Body of pancreas (tissue), 4 donors: Measurements from ENCODE around the gene PA2G4. TPM values are rescaled to one million over a fixed set of nuclear protein-coding genes. Genes with fewer than 3 reads are reported as not detected.
"Not testable (repeated sequence)": the region's sequence is repeated elsewhere in the genome, so short reads cannot be mapped to it uniquely, and the experiment has no call there.

ENCODE experiments used
- ATAC-seq: fragments of 150-250 bp; one replicate; pipeline ENCODE4 v1.9.1; 2016
- DNase-seq, 4 donors: peaks; one replicate each; pipeline ENCODE4 v3.0.0-alpha.2; 2019
- H3K27ac ChIP-seq, 4 donors: fragments of 200-600 bp; sonication (generic); 1 replicate in 3 of 4; 2 replicates in 1 of 4; pipeline versions ENCODE4 v1.5.1 to v1.6.1; 2016 to 2019; ENCODE audit warnings: mild to moderate bottlenecking in 1 of 4, mixed read lengths in 1 of 4, moderate library complexity in 1 of 4
- H3K27me3 ChIP-seq, 2 donors: fragments of 200-600 bp; sonication (generic); one replicate each; pipeline ENCODE4 v1.6.0; 2016; ENCODE audit warnings: mild to moderate bottlenecking in 1 of 2
- H3K36me3 ChIP-seq, 2 donors: fragments of 200-600 bp; sonication (generic); replicated peaks in 1 of 2; 2 replicates each; pipeline ENCODE4 v1.5.1; 2016; ENCODE audit warnings: low read depth in 2 of 2; ENCODE audit not compliant: insufficient read depth in 1 of 2
- H3K4me1 ChIP-seq: fragments of 200-600 bp; sonication (generic); one replicate; pipeline ENCODE4 v1.6.0; 2016
- H3K4me3 ChIP-seq, 2 donors: fragments of 200-600 bp; sonication (generic); 1 replicate in 1 of 2; 2 replicates in 1 of 2; pipeline ENCODE4 v1.5.1; 2016 to 2019
- H3K9me3 ChIP-seq, 3 donors: fragments of 200-600 bp; sonication (generic); 1 replicate in 2 of 3; 2 replicates in 1 of 3; pipeline ENCODE4 v1.5.1; 2016
- CTCF ChIP-seq, 7 experiments: fragments of 450-650 bp in 4 of 7; fragments of 200-600 bp in 3 of 7; sonication (generic) in 3 of 7; IDR thresholded peaks; one replicate each; pipeline ENCODE4 v1.5.1; 2016 to 2019; ENCODE audit warnings: antibody characterized with exemption in 7 of 7
- POLR2A ChIP-seq, 3 donors: fragments of 450-650 bp; IDR thresholded peaks; one replicate each; pipeline ENCODE4 v1.6.1; 2016; ENCODE audit warnings: antibody characterized with exemption in 3 of 3, mild to moderate bottlenecking in 2 of 3
- WGBS, 2 donors: methylation state at CpG; one replicate each; pipeline ENCODE4 v1.1.5; 2017; 5-methylcytosine and 5-hydroxymethylcytosine counted together
- intact Hi-C: fragments of 100-400 bp; cut with DNase I; formaldehyde crosslinking; loops from one replicate; pipeline ENCODE4 v1.15.1; 2023
- total RNA-seq, 2 donors: library from RNA; depleted of rRNA; stranded (reverse); fragments of >200 nt; gene quantifications; one replicate each; pipeline ENCODE4 v1.1.0, GENCODE V29; 2016

The PA2G4 gene
- total RNA-seq: 100 to 1,000 TPM in 1 of 2 donors, 10 to 100 TPM in 1; 49.4 to 107 TPM

- DNase-seq (peak; percentile 97 to 99 (median 98)), ATAC-seq (peak; percentile 97)
- intact Hi-C loops: no loop called here
- Histone ChIP-seq H3K9me3 (no peaks in the 10 kb centered on the region), H3K4me3 (peak within 1 kb of the TSS; percentile 73 to 81), H3K27me3 (no peaks in the 10 kb centered on the region), H3K27ac (peak within 1 kb of the TSS; percentile 78 to 85 (median 82)), H3K36me3 (peaks cover 0 to 25% of the 10 kb centered on the region in 2 donors), H3K4me1 (peaks cover 24% of the 10 kb centered on the region)
- WGBS, 2 donors: 1 to 2% methylated on average over 30 to 60 of the region's 60 CpGs
- peak in 2 of 7 experiments; percentile 21 for TF ChIP-seq CTCF (IDR thresholded peaks at IDR 0.05)
- peak; percentile 84 to 98 (median 97) for TF ChIP-seq POLR2A (IDR thresholded peaks at IDR 0.05)
Observed at GRCh38 chr12:56104109-56104814, at the start of gene PA2G4. Gene PA2G4, plus strand, starts transcription at chr12:56104559. Its CDS starts 179 bp downstream, at chr12:56104738.

GRCh38 chr12:56059964-56060363 lies 44.4 kb upstream of the PA2G4 start:
- 89 to 91% methylated on average over 6 to 8 of the region's 8 CpGs for WGBS, 2 donors
- H3K27me3 ChIP-seq, DNase-seq, H3K27ac ChIP-seq, H3K36me3 ChIP-seq, H3K4me1 ChIP-seq, intact Hi-C loops, H3K9me3 ChIP-seq, H3K4me3 ChIP-seq, ATAC-seq: not testable (repeated sequence)

- H3K27ac ChIP-seq: no peak overlapping the region
- ATAC-seq (no peak), DNase-seq (no peak)
- H3K4me3 ChIP-seq: no peak overlapping the region
- WGBS, 2 donors: 57 to 66% methylated on average over 4 to 5 of the region's 5 CpGs
- no peak for TF ChIP-seq POLR2A (IDR thresholded peaks at IDR 0.05)
- no peak for TF ChIP-seq CTCF (IDR thresholded peaks at IDR 0.05)
- no peaks in the 10 kb centered on the region for H3K9me3 ChIP-seq
- no peaks in the 10 kb centered on the region for H3K36me3 ChIP-seq
- no peaks in the 10 kb centered on the region for H3K27me3 ChIP-seq
- H3K4me1 ChIP-seq: no peaks in the 10 kb centered on the region
- intact Hi-C loops: no loop called here
Observed at GRCh38 chr12:56061982-56062381, 42.4 kb upstream of the PA2G4 start.

- H3K27me3 ChIP-seq: no peaks in the 10 kb centered on the region
- intact Hi-C loops: no loop called here
- H3K4me3 ChIP-seq: no peak overlapping the region
- no peak overlapping the region for H3K27ac ChIP-seq
- no peak for DNase-seq
- no peak for TF ChIP-seq CTCF (IDR thresholded peaks at IDR 0.05)
- TF ChIP-seq POLR2A (IDR thresholded peaks at IDR 0.05): no peak
- no peaks in the 10 kb centered on the region for H3K9me3 ChIP-seq
- H3K36me3 ChIP-seq: no peaks in the 10 kb centered on the region
- ATAC-seq: no peak
- H3K4me1 ChIP-seq: no peaks in the 10 kb centered on the region
Observed at GRCh38 chr12:56062996-56063395, 41.4 kb upstream of the PA2G4 start.

- DNase-seq: no peak
- 68 to 77% methylated on average over 4 of the region's 4 CpGs for WGBS, 2 donors
Observed at GRCh38 chr12:56071648-56072047, 32.7 kb upstream of the PA2G4 start.

More at GRCh38 chr12:56071648-56072047, 32.7 kb upstream of the PA2G4 start:
- ATAC-seq: no peak
- Histone ChIP-seq H3K36me3 (no peaks in the 10 kb centered on the region), H3K9me3 (no peaks in the 10 kb centered on the region), H3K4me1 (no peaks in the 10 kb centered on the region), H3K27me3 (no peaks in the 10 kb centered on the region), H3K27ac (no peak overlapping the region), H3K4me3 (no peak overlapping the region)
- intact Hi-C loops: no loop called here
- no peak for TF ChIP-seq POLR2A (IDR thresholded peaks at IDR 0.05)
- TF ChIP-seq CTCF (IDR thresholded peaks at IDR 0.05): no peak
